SU-DHL-6 (cell line): ENCODE measurements around the gene TMED10.

Experiments used
- H2AFZ ChIP-seq: fragments of 200-600 bp; sonication (generic); 2 replicates; pipeline ENCODE4 v1.6.1; 2014; ENCODE audit warnings: low read depth, mild to moderate bottlenecking, moderate library complexity, mixed read lengths, antibody characterized with exemption, low read length; ENCODE audit not compliant: severe bottlenecking
- H3F3A ChIP-seq: fragments of 200-600 bp; shearing (Covaris generic); 2 replicates; pipeline ENCODE4 v1.6.0; 2016; ENCODE audit warnings: antibody characterized with exemption, mild to moderate bottlenecking; ENCODE audit not compliant: insufficient read depth
- H3K27ac ChIP-seq: fragments of 200-600 bp; sonication (generic); 2 replicates; pipeline ENCODE4 v1.5.1; 2016; ENCODE audit warnings: low read depth, mild to moderate bottlenecking, low read length, moderate library complexity, mixed read lengths
- H3K27me3 ChIP-seq: fragments of 200-600 bp; sonication (generic), shearing (Covaris generic); 2 replicates; pipeline ENCODE4 v1.6.0; 2014; ENCODE audit warnings: mild to moderate bottlenecking, low read length
- H3K36me3 ChIP-seq: fragments of 200-600 bp; sonication (generic); 2 replicates; pipeline ENCODE4 v1.6.1; 2014; ENCODE audit warnings: mild to moderate bottlenecking, low read length, mixed read lengths
- H3K4me2 ChIP-seq: fragments of 300-600, 200-600 bp; shearing (Covaris generic), sonication (generic); 2 replicates; pipeline ENCODE4 v1.6.0; 2014; ENCODE audit warnings: low read length, low read depth, mild to moderate bottlenecking; ENCODE audit not compliant: poor library complexity, severe bottlenecking
- H3K4me3 ChIP-seq: fragments of 200-600 bp; sonication (generic); 2 replicates; pipeline ENCODE4 v1.5.1; 2014; ENCODE audit warnings: antibody characterized with exemption, low read length, mild to moderate bottlenecking, mixed read lengths; ENCODE audit not compliant: insufficient read depth, poor library complexity, severe bottlenecking
- H3K79me2 ChIP-seq: fragments of 200-600 bp; sonication (generic); 2 replicates; pipeline ENCODE4 v1.6.1; 2014; ENCODE audit warnings: mild to moderate bottlenecking, low read length, moderate library complexity; ENCODE audit not compliant: insufficient read depth
- H3K9ac ChIP-seq: fragments of 200-600 bp; sonication (generic); 2 replicates; pipeline ENCODE4 v1.7.0; 2014; ENCODE audit warnings: mild to moderate bottlenecking, low read length
- H3K9me2 ChIP-seq: fragments of 200-600 bp; sonication (generic); replicated peaks from 2 replicates; pipeline ENCODE4 v1.6.1; 2014; ENCODE audit warnings: low read length; ENCODE audit not compliant: insufficient read depth
- H3K9me3 ChIP-seq: fragments of 200-600 bp; sonication (generic); 2 replicates; pipeline ENCODE4 v1.6.1; 2014; ENCODE audit warnings: low read length, mixed read lengths; ENCODE audit not compliant: insufficient read depth
- H4K20me1 ChIP-seq: fragments of 200-600 bp; sonication (generic); 2 replicates; pipeline ENCODE4 v1.6.1; 2014; ENCODE audit warnings: low read depth, mild to moderate bottlenecking, antibody characterized with exemption, low read length, moderate library complexity, mixed read lengths
- CTCF ChIP-seq: fragments of 200-600 bp; sonication (generic); IDR thresholded peaks from one replicate; pipeline ENCODE4 v1.5.1; 2017; ENCODE audit warnings: antibody characterized with exemption, mild to moderate bottlenecking, low read length, moderate library complexity; ENCODE audit not compliant: insufficient read depth, poor library complexity, severe bottlenecking
- EZH2phosphoT487 ChIP-seq: fragments of 200-600 bp; sonication (generic), shearing (Covaris generic); conservative IDR thresholded peaks from 2 replicates; pipeline ENCODE4 v1.6.1; 2018; ENCODE audit warnings: mild to moderate bottlenecking, antibody characterized with exemption, low read length, moderate library complexity, mixed read lengths

TMED10 gene

GRCh38 chr14:75196064-75196463 is 19.7 kb upstream of the TMED10 start:
- Histone ChIP-seq H4K20me1 (no peaks in the 10 kb centered on the region), H3K9ac (no peak overlapping the region), H3K9me3 (no peaks in the 10 kb centered on the region), H3K79me2 (no peaks in the 10 kb centered on the region), H3K9me2 (no peaks in the 10 kb centered on the region), H2AFZ (no peak overlapping the region), H3K36me3 (no peaks in the 10 kb centered on the region), H3K27me3 (no peaks in the 10 kb centered on the region), H3K4me3 (no peak overlapping the region), H3K4me2 (no peak overlapping the region), H3K27ac (no peak overlapping the region), H3F3A (no peaks in the 10 kb centered on the region)
- no peak for TF ChIP-seq EZH2phosphoT487
- no peak for TF ChIP-seq CTCF

- Histone ChIP-seq H3K9ac (no peak overlapping the region), H2AFZ (no peak overlapping the region), H3K9me3 (no peaks in the 10 kb centered on the region), H3K79me2 (no peaks in the 10 kb centered on the region), H4K20me1 (no peaks in the 10 kb centered on the region), H3K9me2 (no peaks in the 10 kb centered on the region), H3K4me3 (no peak overlapping the region), H3K27me3 (no peaks in the 10 kb centered on the region), H3K36me3 (no peaks in the 10 kb centered on the region), H3K27ac (no peak overlapping the region), H3K4me2 (no peak overlapping the region), H3F3A (no peaks in the 10 kb centered on the region)
- TF ChIP-seq EZH2phosphoT487 (no peak), CTCF (no peak)
Measured at GRCh38 chr14:75191100-75191499, 14.7 kb upstream of the TMED10 start.

- Histone ChIP-seq H3K79me2 (no peaks in the 10 kb centered on the region), H4K20me1 (no peaks in the 10 kb centered on the region), H3K9me3 (no peaks in the 10 kb centered on the region), H3K9me2 (no peaks in the 10 kb centered on the region), H3K36me3 (no peaks in the 10 kb centered on the region), H3K4me3 (no peak overlapping the region), H3K9ac (no peak overlapping the region), H3K27ac (no peak overlapping the region), H3K4me2 (no peak overlapping the region), H3K27me3 (no peaks in the 10 kb centered on the region), H2AFZ (no peak overlapping the region), H3F3A (no peaks in the 10 kb centered on the region)
- TF ChIP-seq EZH2phosphoT487 (no peak), CTCF (no peak)
Measured at GRCh38 chr14:75190023-75190422, 13.6 kb upstream of the TMED10 start.
